Measurements from ENCODE around the gene KYAT1.
"Not testable (repeated sequence)": the region's sequence is repeated elsewhere in the genome, so short reads cannot be mapped to it uniquely, and the experiment has no call there.

Gene KYAT1

DNA sequence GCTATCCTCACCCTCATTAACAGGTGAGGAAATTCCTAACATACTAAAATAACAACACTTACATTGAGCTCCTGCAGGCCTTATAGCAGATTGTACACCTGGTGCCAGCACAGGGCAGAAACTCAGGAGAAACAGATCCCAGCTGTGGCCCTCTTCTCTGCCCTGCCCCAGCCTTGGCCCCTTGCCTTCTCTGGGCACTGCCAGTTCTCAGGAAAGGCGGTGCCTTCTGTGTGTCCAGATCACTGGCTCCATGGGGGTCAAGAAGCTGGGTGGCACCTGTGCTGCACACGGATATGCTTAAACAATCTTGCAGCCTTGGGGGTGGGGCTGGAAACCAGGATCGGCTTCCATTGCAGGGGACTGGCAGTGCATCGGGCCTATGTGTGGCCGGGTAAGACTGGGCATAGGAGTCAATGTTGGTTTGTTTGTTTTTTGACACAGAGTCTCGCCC lies 19.3 kb downstream of the KYAT1 start:
- no peaks in the 10 kb centered on the region for H4K20me1 ChIP-seq (ENCODE audit: insufficient read depth, low read length)
- H3K79me2 ChIP-seq (ENCODE audit: insufficient read depth, low read length), result no peaks in the 10 kb centered on the region
- H3F3A ChIP-seq (ENCODE audit: insufficient read depth, low read length), result no peaks in the 10 kb centered on the region
- no peak overlapping the region for H3K4me2 ChIP-seq (ENCODE audit: low read length)
- H3K4me1 ChIP-seq (ENCODE audit: insufficient read depth, low read length, severe bottlenecking), result peaks cover 9% of the 10 kb centered on the region
- peaks cover 4% of the 10 kb centered on the region; the same call in 1 of the 2 replicates for H3K36me3 ChIP-seq (ENCODE audit: insufficient read depth, low read length)
- no peak overlapping the region for H2AFZ ChIP-seq (ENCODE audit: low read length)
- no peak overlapping the region for H3K4me3 ChIP-seq (ENCODE audit: low read depth, low read length, poor library complexity, severe bottlenecking)
- H3K9me2 ChIP-seq (ENCODE audit: low read depth, low read length), result no peaks in the 10 kb centered on the region
- H3K9ac ChIP-seq (ENCODE audit: low read length), result no peak overlapping the region
- no peaks in the 10 kb centered on the region for H3K27me3 ChIP-seq (ENCODE audit: insufficient read depth, low read length)
- TF ChIP-seq, protein P1, sequence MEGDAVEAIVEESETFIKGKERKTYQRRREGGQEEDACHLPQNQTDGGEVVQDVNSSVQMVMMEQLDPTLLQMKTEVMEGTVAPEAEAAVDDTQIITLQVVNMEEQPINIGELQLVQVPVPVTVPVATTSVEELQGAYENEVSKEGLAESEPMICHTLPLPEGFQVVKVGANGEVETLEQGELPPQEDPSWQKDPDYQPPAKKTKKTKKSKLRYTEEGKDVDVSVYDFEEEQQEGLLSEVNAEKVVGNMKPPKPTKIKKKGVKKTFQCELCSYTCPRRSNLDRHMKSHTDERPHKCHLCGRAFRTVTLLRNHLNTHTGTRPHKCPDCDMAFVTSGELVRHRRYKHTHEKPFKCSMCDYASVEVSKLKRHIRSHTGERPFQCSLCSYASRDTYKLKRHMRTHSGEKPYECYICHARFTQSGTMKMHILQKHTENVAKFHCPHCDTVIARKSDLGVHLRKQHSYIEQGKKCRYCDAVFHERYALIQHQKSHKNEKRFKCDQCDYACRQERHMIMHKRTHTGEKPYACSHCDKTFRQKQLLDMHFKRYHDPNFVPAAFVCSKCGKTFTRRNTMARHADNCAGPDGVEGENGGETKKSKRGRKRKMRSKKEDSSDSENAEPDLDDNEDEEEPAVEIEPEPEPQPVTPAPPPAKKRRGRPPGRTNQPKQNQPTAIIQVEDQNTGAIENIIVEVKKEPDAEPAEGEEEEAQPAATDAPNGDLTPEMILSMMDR (IDR thresholded peaks at IDR 0.05; ENCODE audit: low read length), result no peak
- no peak for TF ChIP-seq EZH2 (IDR thresholded peaks at IDR 0.05; ENCODE audit: borderline replicate concordance, low read length)
- no peaks in the 10 kb centered on the region for H3K9me3 ChIP-seq (ENCODE audit: low read length)
- no peak overlapping the region for H3K27ac ChIP-seq (ENCODE audit: low read depth, low read length, poor library complexity, severe bottlenecking)

DNA sequence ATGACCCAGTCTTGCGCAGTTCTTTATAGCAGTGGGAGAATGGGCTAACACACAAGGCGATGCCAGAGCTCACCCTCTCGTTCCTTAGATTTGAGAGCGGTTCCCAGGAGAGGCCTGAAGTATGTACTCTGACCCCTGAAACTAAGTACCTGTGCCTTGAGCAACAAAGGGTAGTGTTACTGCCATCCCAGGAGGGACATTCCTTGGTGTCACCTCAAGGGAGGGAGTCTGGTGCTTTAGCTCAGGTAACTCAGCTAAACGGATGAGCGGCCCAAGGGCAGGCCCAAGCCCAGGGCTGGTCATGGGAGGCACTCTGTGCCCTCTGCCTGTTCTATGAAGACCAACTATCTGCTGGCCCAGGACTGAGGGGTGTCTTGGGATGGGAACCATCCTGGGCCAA lies 20.2 kb downstream of the KYAT1 start:
- peaks cover 4% of the 10 kb centered on the region; the same call in 1 of the 2 replicates for H3K36me3 ChIP-seq (ENCODE audit: insufficient read depth, low read length)
- H3K79me2 ChIP-seq (ENCODE audit: insufficient read depth, low read length), result no peaks in the 10 kb centered on the region
- H3K9ac ChIP-seq (ENCODE audit: low read length), result no peak overlapping the region
- no peak overlapping the region for H3K4me3 ChIP-seq (ENCODE audit: low read depth, low read length, poor library complexity, severe bottlenecking)
- H3K4me1 ChIP-seq (ENCODE audit: insufficient read depth, low read length, severe bottlenecking), result peaks cover 9% of the 10 kb centered on the region
- no peak overlapping the region for H2AFZ ChIP-seq (ENCODE audit: low read length)
- H3K9me2 ChIP-seq (ENCODE audit: low read depth, low read length), result no peaks in the 10 kb centered on the region
- no peaks in the 10 kb centered on the region for H4K20me1 ChIP-seq (ENCODE audit: insufficient read depth, low read length)
- H3K9me3 ChIP-seq (ENCODE audit: low read length), result no peaks in the 10 kb centered on the region
- H3K4me2 ChIP-seq (ENCODE audit: low read length), result no peak overlapping the region
- TF ChIP-seq, protein P1 (IDR thresholded peaks at IDR 0.05; ENCODE audit: low read length), result no peak
- no peak for TF ChIP-seq EZH2 (IDR thresholded peaks at IDR 0.05; ENCODE audit: borderline replicate concordance, low read length)
- no peaks in the 10 kb centered on the region for H3K27me3 ChIP-seq (ENCODE audit: insufficient read depth, low read length)
- H3K27ac ChIP-seq (ENCODE audit: low read depth, low read length, poor library complexity, severe bottlenecking), result no peak overlapping the region
- no peaks in the 10 kb centered on the region for H3F3A ChIP-seq (ENCODE audit: insufficient read depth, low read length)

DNA sequence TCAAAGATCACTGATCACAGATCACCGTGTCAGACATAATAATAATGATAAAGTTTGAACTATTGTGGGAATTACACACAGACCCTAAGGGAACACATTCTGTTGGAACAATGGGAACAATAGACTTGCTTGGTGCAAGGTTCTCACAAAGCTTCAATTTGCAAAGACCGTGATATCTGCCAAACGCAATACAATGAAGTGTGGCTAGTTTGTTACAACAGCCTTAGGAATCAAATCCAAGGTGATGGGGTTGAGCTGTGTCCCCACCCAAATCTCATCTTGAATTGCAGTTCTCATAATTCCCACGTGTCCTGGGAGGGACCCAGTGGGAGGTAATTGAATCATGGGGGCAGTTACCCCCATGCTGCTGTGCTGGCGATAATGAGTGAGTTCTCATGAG lies 20.8 kb downstream of the KYAT1 start:
- Histone ChIP-seq H3K4me2 (ENCODE audit: low read length) (no peak overlapping the region), H3F3A (ENCODE audit: insufficient read depth, low read length) (no peaks in the 10 kb centered on the region), H3K4me3 (ENCODE audit: low read depth, low read length, poor library complexity, severe bottlenecking) (no peak overlapping the region), H3K27me3 (ENCODE audit: insufficient read depth, low read length) (no peaks in the 10 kb centered on the region), H2AFZ (ENCODE audit: low read length) (no peak overlapping the region), H3K27ac (ENCODE audit: low read depth, low read length, poor library complexity, severe bottlenecking) (no peak overlapping the region), H4K20me1 (ENCODE audit: insufficient read depth, low read length) (no peaks in the 10 kb centered on the region), H3K9me3 (ENCODE audit: low read length) (no peaks in the 10 kb centered on the region), H3K9ac (ENCODE audit: low read length) (no peak overlapping the region), H3K79me2 (ENCODE audit: insufficient read depth, low read length) (no peaks in the 10 kb centered on the region), H3K36me3 (ENCODE audit: insufficient read depth, low read length) (peaks cover 4% of the 10 kb centered on the region; the same call in 1 of the 2 replicates), H3K4me1 (ENCODE audit: insufficient read depth, low read length, severe bottlenecking) (peaks cover 9% of the 10 kb centered on the region), H3K9me2 (ENCODE audit: low read depth, low read length) (no peaks in the 10 kb centered on the region)
- TF ChIP-seq, protein P1 (IDR thresholded peaks at IDR 0.05; ENCODE audit: low read length), result no peak
- no peak for TF ChIP-seq EZH2 (IDR thresholded peaks at IDR 0.05; ENCODE audit: borderline replicate concordance, low read length)

DNA sequence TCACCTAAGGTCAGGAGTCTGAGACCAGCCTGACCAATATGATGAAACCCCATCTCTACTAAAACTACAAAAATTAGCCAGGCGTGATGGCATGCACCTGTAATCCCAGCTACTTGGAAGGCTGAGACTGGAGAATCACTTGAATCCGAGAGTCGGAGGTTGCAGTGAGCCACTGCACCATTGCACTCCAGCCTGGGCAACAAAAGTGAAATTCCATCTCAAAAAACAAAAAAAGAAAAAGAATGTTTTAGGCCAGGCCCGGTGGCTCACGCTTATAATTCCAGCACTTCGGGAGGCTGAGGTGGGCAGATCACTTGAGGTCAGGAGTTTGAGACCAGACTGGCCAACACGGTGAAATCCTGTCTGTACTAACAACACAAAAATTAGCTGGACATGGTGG lies 23.3 kb downstream of the KYAT1 start:
- H3K9me3 ChIP-seq (ENCODE audit: low read length); H3K27me3 ChIP-seq (ENCODE audit: insufficient read depth, low read length); H2AFZ ChIP-seq (ENCODE audit: low read length); H3K4me3 ChIP-seq (ENCODE audit: low read depth, low read length, poor library complexity, severe bottlenecking); H3K9ac ChIP-seq (ENCODE audit: low read length); H4K20me1 ChIP-seq (ENCODE audit: insufficient read depth, low read length); H3K9me2 ChIP-seq (ENCODE audit: low read depth, low read length); H3F3A ChIP-seq (ENCODE audit: insufficient read depth, low read length); H3K36me3 ChIP-seq (ENCODE audit: insufficient read depth, low read length); H3K4me2 ChIP-seq (ENCODE audit: low read length); H3K4me1 ChIP-seq (ENCODE audit: insufficient read depth, low read length, severe bottlenecking); H3K27ac ChIP-seq (ENCODE audit: low read depth, low read length, poor library complexity, severe bottlenecking); H3K79me2 ChIP-seq (ENCODE audit: insufficient read depth, low read length): not testable (repeated sequence)

DNA sequence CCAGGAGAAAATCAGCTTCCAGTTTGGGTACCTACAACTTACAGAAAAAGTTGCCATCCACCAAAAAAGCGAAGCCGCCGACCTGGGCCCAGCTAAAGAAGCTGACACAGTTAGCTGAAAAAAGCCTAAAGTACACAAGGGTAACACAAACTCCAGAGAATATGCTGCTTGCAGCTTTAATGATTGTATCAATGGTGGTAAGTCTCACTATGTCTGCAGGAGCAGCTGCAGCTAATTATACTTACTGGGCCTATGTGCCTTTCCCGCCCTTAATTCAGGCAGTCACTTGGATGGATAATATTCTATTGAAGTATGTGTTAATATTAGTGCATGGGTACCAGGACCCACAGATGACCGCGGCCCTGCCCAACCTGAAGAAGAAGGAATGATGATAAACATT lies 27.3 kb downstream of the KYAT1 start:
- not testable (repeated sequence) for H3K27ac ChIP-seq (ENCODE audit: low read depth, low read length, poor library complexity, severe bottlenecking); H3K4me1 ChIP-seq (ENCODE audit: insufficient read depth, low read length, severe bottlenecking); H3K9me2 ChIP-seq (ENCODE audit: low read depth, low read length); H3K9ac ChIP-seq (ENCODE audit: low read length); H3K9me3 ChIP-seq (ENCODE audit: low read length); H3K4me2 ChIP-seq (ENCODE audit: low read length); H3K4me3 ChIP-seq (ENCODE audit: low read depth, low read length, poor library complexity, severe bottlenecking); H3K36me3 ChIP-seq (ENCODE audit: insufficient read depth, low read length); H4K20me1 ChIP-seq (ENCODE audit: insufficient read depth, low read length); H2AFZ ChIP-seq (ENCODE audit: low read length); H3F3A ChIP-seq (ENCODE audit: insufficient read depth, low read length); H3K79me2 ChIP-seq (ENCODE audit: insufficient read depth, low read length); H3K27me3 ChIP-seq (ENCODE audit: insufficient read depth, low read length)
